GM23248 (cell line): Measurements from ENCODE around the gene KCNK6.

Experiments used
- EZH2 ChIP-seq: fragments of 200-600 bp; sonication (generic); IDR thresholded peaks from 2 replicates; pipeline ENCODE4 v1.6.1; 2018; ENCODE audit warnings: antibody characterized with exemption, mild to moderate bottlenecking; ENCODE audit not compliant: insufficient read depth, poor library complexity, severe bottlenecking
- EZH2phosphoT487 ChIP-seq: fragments of 200-600 bp; sonication (generic); IDR thresholded peaks from 2 replicates; pipeline ENCODE4 v1.6.1; 2018; ENCODE audit warnings: antibody characterized with exemption, moderate library complexity, mild to moderate bottlenecking, low read depth; ENCODE audit not compliant: insufficient read depth

DNA sequence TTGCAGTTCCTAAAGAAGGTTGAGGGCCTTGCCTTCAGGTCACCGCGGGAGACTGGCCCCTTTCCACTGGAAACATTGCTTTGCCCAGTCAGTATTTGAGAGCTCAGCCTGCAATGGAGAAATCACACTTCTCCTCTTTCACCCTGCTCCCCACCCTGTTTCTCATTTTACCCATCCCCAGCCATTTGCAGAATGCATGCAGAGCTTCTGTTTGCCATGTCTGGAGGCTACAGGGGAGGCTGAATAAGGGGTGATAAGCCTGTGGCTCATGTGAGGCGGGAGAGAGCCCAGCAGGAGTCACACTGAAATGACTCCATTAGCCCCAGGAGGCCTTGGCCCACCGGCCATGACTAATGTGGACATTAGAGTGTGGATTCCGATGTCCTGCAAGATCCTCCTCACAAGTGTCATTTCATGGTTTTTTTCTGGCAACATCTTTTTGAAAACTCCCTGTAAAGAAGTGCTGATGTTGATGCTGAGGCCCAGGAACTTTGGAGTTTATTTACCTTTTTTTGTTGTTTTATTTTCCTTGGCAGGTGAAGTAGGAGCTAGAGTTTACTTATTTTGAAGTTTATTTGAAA is 49.0 kb upstream of the KCNK6 start:
- TF ChIP-seq EZH2 (no peak), EZH2phosphoT487 (no peak)
